Central memory CD8-positive, alpha-beta T cell (primary cell): ENCODE data around the gene RXRB.
"Not testable (repeated sequence)": the region's sequence is repeated elsewhere in the genome, so short reads cannot be mapped to it uniquely, and the experiment has no call there.

Experiments
- ATAC-seq: fragments of 150-1000 bp; cut with Tn5 transposase; replicated peaks from 2 replicates; pipeline ENCODE4 v1.10.0; 2022; ENCODE audit warnings: mild to moderate bottlenecking, moderate FRiP score, moderate number of reproducible peaks; ENCODE audit not compliant: poor library complexity, severe bottlenecking; ENCODE audit errors: extremely low read depth
- DNase-seq, 2 donors: peaks; one replicate each; pipeline ENCODE4 v3.0.0; 2021; ENCODE audit warnings: low spot score in 2 of 2
- H3K27ac Mint-ChIP-seq: one replicate; pipeline ENCODE4 v1.8.0; 2022; ENCODE audit warnings: low read depth, mild to moderate bottlenecking, moderate library complexity, mixed read lengths
- H3K27me3 Mint-ChIP-seq: one replicate; pipeline ENCODE4 v1.8.0; 2022; ENCODE audit warnings: mixed read lengths
- H3K36me3 Mint-ChIP-seq: one replicate; pipeline ENCODE4 v1.8.0; 2022; ENCODE audit warnings: mild to moderate bottlenecking, moderate library complexity, mixed read lengths; ENCODE audit not compliant: insufficient read depth
- H3K4me1 Mint-ChIP-seq: one replicate; pipeline ENCODE4 v1.8.0; 2022; ENCODE audit warnings: mixed read lengths
- H3K4me3 Mint-ChIP-seq: one replicate; pipeline ENCODE4 v1.8.0; 2022; ENCODE audit warnings: mild to moderate bottlenecking, moderate library complexity, mixed read lengths
- H3K9me3 Mint-ChIP-seq: one replicate; pipeline ENCODE4 v1.8.0; 2022; ENCODE audit warnings: mixed read lengths

The RXRB gene

GRCh38 chr6:33226503-33227120 lies 26.1 kb upstream of the RXRB start:
- DNase-seq, ATAC-seq, H3K4me3 Mint-ChIP-seq, H3K9me3 Mint-ChIP-seq, H3K36me3 Mint-ChIP-seq, H3K4me1 Mint-ChIP-seq, H3K27ac Mint-ChIP-seq: not testable (repeated sequence)
- peaks cover 49% of the 10 kb centered on the region for H3K27me3 Mint-ChIP-seq

GRCh38 chr6:33217681-33218080 lies 17.2 kb upstream of the RXRB start:
- Mint-ChIP-seq H3K4me1 (peaks cover 19% of the 10 kb centered on the region), H3K9me3 (no peaks in the 10 kb centered on the region), H3K27ac (no peak overlapping the region), H3K4me3 (no peak overlapping the region), H3K36me3 (peaks cover 3% of the 10 kb centered on the region), H3K27me3 (peaks cover 76% of the 10 kb centered on the region)
- ATAC-seq, result no peak
- DNase-seq, result no peak

GRCh38 chr6:33217246-33217645 lies 16.8 kb upstream of the RXRB start:
- H3K9me3 Mint-ChIP-seq, result no peaks in the 10 kb centered on the region
- DNase-seq (no peak), ATAC-seq (no peak)
- H3K4me1 Mint-ChIP-seq, result peaks cover 23% of the 10 kb centered on the region
- H3K27ac Mint-ChIP-seq, result no peak overlapping the region
- H3K27me3 Mint-ChIP-seq, result peaks cover 76% of the 10 kb centered on the region
- no peak overlapping the region for H3K4me3 Mint-ChIP-seq
- H3K36me3 Mint-ChIP-seq, result peaks cover 3% of the 10 kb centered on the region

GRCh38 chr6:33216117-33216649 lies 15.7 kb upstream of the RXRB start:
- Mint-ChIP-seq H3K36me3 (peaks cover 8% of the 10 kb centered on the region), H3K4me3 (no peak overlapping the region)
- no peak for ATAC-seq

GRCh38 chr6:33215271-33216116 lies 15.0 kb upstream of the RXRB start:
- Mint-ChIP-seq H3K9me3 (no peaks in the 10 kb centered on the region), H3K27ac (peak overlapping the region; percentile 60), H3K4me1 (peaks cover 23% of the 10 kb centered on the region), H3K4me3 (peak overlapping the region; percentile 75), H3K36me3 (peaks cover 10% of the 10 kb centered on the region), H3K27me3 (peaks cover 68% of the 10 kb centered on the region)
- ATAC-seq (peak; percentile 27), DNase-seq (no peak)

More at GRCh38 chr6:33216117-33216649, 15.7 kb upstream of the RXRB start:
- Mint-ChIP-seq H3K27ac (peak overlapping the region; percentile 60), H3K4me1 (peaks cover 23% of the 10 kb centered on the region), H3K9me3 (no peaks in the 10 kb centered on the region), H3K27me3 (peaks cover 68% of the 10 kb centered on the region)
- DNase-seq, result no peak

- Mint-ChIP-seq H3K4me3 (peak overlapping the region; percentile 75), H3K27ac (no peak overlapping the region), H3K9me3 (no peaks in the 10 kb centered on the region), H3K36me3 (peaks cover 14% of the 10 kb centered on the region), H3K27me3 (peaks cover 64% of the 10 kb centered on the region), H3K4me1 (peaks cover 32% of the 10 kb centered on the region)
- DNase-seq (no peak), ATAC-seq (no peak)
Observed at GRCh38 chr6:33213989-33214335, 13.5 kb upstream of the RXRB start.

- Mint-ChIP-seq H3K36me3 (peaks cover 20% of the 10 kb centered on the region), H3K4me1 (peaks cover 36% of the 10 kb centered on the region), H3K27me3 (peaks cover 58% of the 10 kb centered on the region), H3K4me3 (peak overlapping the region; percentile 75), H3K27ac (peak overlapping the region; percentile 58), H3K9me3 (no peaks in the 10 kb centered on the region)
- ATAC-seq (no peak), DNase-seq (no peak)
Observed at GRCh38 chr6:33213166-33213988, 12.9 kb upstream of the RXRB start.

GRCh38 chr6:33212857-33213165 lies 12.3 kb upstream of the RXRB start:
- Mint-ChIP-seq H3K36me3 (peaks cover 24% of the 10 kb centered on the region), H3K4me3 (peak overlapping the region; percentile 75), H3K4me1 (peaks cover 38% of the 10 kb centered on the region), H3K9me3 (no peaks in the 10 kb centered on the region), H3K27ac (no peak overlapping the region), H3K27me3 (peaks cover 53% of the 10 kb centered on the region)
- no peak for DNase-seq
- ATAC-seq, result no peak

- no peak for ATAC-seq
- Mint-ChIP-seq H3K27ac (no peak overlapping the region), H3K4me1 (peaks cover 42% of the 10 kb centered on the region), H3K27me3 (peaks cover 43% of the 10 kb centered on the region), H3K9me3 (no peaks in the 10 kb centered on the region), H3K36me3 (peaks cover 25% of the 10 kb centered on the region), H3K4me3 (no peak overlapping the region)
- no peak for DNase-seq
Observed at GRCh38 chr6:33211666-33212422, 11.4 kb upstream of the RXRB start.

- peaks cover 25% of the 10 kb centered on the region for H3K36me3 Mint-ChIP-seq
- H3K9me3 Mint-ChIP-seq, result no peaks in the 10 kb centered on the region
- ATAC-seq, result no peak
- H3K27ac Mint-ChIP-seq, result no peak overlapping the region
- no peak for DNase-seq
- H3K4me3 Mint-ChIP-seq, result no peak overlapping the region
- H3K4me1 Mint-ChIP-seq, result peaks cover 46% of the 10 kb centered on the region
- H3K27me3 Mint-ChIP-seq, result peaks cover 40% of the 10 kb centered on the region
Observed at GRCh38 chr6:33211136-33211535, 10.7 kb upstream of the RXRB start.

- DNase-seq, result no peak
- Mint-ChIP-seq H3K36me3 (peaks cover 27% of the 10 kb centered on the region), H3K27ac (peak overlapping the region; percentile 90), H3K9me3 (no peaks in the 10 kb centered on the region), H3K4me3 (peak overlapping the region; percentile 85), H3K4me1 (peaks cover 59% of the 10 kb centered on the region), H3K27me3 (peaks cover 28% of the 10 kb centered on the region)
- no peak for ATAC-seq
Observed at GRCh38 chr6:33209856-33210255, 9.4 kb upstream of the RXRB start.
